IPS-NIHi7 (cell line): ENCODE data around the gene PYM1.

ENCODE experiments used
- DNase-seq: peaks from one replicate; pipeline ENCODE4 v3.0.0; 2012; ENCODE audit warnings: mixed read lengths; ENCODE audit errors: extremely low spot score

Gene PYM1

GRCh38 chr12:55927588-55928502 is at the start of gene PYM1:
Gene PYM1, minus strand, starts transcription at chr12:55927894. Its CDS starts 133 bp downstream, at chr12:55927761.
- DNase-seq = peak; percentile 84

DNA sequence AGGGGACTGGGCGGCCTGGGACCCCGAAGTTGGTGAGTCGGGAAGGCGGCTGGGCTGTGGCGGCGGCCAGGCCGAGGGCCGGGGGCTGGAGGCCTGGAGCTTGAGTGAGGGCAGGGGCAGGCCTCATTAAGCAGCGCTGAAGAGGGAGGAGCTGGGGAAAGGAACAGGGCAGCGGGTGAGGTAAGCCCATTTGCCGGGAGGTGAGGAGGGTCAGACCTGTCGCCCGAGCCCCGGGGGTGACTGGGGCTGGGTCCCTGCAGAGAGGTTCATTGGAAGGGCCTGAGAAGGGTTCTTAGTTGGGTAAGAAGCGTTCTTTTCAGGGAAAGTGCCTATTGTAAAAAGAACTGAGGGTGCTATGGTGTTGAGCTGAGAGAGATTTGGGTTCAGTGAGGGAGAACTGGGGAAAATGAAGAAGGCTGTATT is 46.6 kb upstream of the PYM1 start:
- DNase-seq = peak; percentile 67

DNA sequence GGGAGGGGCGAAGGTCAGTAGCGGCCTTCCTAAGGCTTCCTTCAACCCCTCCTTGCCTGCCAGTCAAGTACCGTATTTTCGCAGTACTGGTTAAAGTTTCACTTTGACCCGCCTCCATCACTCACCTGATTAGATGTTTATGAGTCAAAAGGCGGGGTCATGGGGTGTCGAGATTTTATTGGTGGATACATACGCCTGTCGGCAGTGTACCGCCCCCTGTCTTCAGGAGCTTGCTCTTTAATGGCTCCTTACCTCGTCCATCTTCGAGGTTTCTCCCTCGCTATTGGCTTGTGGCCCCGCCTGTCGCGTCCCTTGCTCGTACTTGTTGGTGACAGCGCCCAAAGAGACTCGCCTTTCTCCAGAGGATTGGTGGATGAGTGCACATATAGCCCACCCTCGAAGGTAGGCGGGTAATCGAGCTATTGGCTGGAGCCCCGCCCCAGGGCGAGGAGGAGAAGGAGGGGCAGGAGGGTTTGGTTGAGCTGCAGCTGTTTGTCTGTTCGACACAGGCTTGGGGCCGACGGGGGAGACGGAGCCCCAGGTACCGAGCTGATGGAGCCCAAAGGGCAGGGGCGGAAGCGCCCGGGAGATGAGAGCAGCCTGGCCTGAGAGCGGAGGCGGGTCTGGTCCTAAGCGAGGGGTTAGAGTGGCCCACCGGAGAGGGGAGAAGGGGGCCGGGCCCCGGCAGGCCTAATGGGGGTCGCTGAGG is 46.1 kb upstream of the PYM1 start, which contains the start of gene RAB5B:
Gene RAB5B, plus strand, starts transcription at position 480 of the 709 bp plus-strand sequence. CDS start 12,883 bp downstream, outside the sequence.
- DNase-seq = peak; percentile 96

DNA sequence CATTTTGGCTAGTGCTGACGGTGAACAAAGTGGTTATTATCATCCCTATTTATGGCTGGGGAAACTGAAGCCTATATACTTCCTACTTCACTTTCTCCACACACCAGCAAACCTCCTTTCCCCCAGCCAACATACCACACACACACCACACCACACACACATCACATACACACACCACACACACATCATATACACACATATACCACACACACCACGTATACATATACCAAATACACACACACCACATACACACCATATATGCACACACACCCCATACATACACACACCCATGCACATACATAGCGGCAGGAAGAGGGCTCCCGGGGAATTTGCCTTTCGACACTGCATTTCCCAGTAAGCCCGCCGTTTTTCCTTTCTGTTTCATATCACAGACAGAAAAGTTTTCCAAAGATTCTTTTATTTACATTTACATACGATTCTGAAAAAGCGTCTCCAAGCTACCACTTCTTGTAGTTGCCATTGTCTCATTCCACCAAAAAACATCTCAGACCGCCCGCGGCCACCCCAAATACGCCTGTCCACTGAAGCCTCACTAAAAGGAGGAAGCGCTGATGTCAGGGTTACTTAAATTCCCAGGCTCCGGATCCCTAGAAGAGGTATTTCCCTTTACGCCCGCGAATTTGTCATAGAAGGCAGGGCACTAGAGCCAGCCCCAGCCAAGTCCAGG is 45.4 kb upstream of the PYM1 start:
- no peak for DNase-seq

- no peak for DNase-seq
These were observed 44.8 kb upstream of the PYM1 start for GRCh38 chr12:55972456-55972855.

DNA sequence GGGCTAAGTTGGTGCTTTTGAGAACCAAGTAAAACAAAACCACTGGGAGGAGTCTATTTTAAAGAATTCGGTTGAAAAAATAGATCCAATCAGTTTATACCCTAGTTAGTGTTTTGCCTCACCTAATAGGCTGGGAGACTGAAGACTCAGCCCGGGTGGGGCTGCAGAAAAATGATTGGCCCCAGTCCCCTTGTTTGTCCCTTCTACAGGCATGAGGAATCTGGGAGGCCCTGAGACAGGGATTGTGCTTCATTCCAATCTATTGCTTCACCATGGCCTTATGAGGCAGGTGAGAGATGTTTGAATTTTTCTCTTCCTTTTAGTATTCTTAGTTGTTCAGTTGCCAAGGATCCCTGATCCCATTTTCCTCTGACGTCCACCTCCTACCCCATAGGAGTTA is 44.3 kb upstream of the PYM1 start:
- DNase-seq = no peak

- DNase-seq = no peak
These were observed 43.1 kb upstream of the PYM1 start for GRCh38 chr12:55970775-55971174.

GRCh38 chr12:55969356-55969755 is 41.7 kb upstream of the PYM1 start:
- DNase-seq = no peak

DNA sequence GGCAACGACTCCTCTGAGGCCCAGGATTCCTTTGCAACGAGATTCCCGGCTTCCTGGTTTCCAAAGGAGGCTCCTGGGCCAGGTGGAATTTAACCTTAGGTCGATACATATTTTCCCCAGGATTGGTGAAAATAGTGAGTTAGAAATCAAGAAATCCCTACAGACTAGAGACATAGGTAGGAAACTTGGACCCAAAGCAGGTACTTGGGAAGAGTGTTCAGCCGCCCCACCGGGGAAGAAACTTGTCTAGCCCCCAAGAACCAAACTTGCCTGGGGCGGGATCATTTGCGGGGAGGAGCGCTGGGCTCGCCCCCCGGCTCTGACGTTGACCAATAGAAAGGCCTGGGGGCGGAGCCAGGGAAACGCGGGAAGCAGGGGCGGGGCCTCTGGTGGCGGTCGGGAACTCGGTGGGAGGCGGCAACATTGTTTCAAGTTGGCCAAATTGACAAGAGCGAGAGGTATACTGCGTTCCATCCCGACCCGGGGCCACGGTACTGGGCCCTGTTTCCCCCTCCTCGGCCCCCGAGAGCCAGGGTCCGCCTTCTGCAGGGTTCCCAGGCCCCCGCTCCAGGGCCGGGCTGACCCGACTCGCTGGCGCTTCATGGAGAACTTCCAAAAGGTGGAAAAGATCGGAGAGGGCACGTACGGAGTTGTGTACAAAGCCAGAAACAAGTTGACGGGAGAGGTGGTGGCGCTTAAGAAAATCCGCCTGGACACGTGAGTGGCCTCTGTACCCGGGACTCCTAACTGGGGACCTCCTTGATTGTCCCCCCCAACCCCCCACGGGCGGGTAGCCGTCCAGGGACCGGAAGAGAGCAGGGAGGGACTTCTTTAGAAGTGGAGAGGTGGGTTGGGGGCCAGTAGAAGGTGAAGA is 39.0 kb upstream of the PYM1 start, which contains the start of gene CDK2:
Gene CDK2, plus strand, starts transcription at position 423 of the 874 bp plus-strand sequence. Its CDS starts 179 bp downstream, at position 602.
- DNase-seq = peak; percentile 96

DNA sequence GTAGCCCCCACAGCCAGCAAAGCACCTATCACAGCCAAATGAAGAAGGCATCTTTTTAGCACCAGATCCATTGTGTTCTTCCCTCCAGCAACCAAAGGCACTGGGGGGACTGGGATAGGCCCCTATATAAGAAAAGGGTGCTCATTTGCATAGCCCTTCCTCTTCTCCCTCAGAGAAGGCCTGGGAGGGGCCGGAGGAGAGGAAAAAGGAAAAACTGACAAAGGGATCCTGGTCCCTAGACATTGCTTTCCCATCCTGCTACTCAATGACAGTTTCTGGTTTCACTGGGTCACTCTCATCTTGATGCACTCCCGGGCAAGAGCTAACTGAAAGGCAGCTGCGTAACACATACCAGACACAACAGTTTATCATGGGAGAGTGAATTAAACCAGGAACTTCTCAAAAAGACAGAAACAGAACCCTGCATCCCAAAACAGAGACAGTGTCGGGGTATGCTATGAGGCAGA is 38.3 kb upstream of the PYM1 start, which contains the start of gene PMEL:
Gene PMEL, minus strand, starts transcription at position 102 of the 467 bp plus-strand sequence. Its CDS starts 31 bp downstream, at position 71.
- DNase-seq = peak; percentile 52

- peak; percentile 16 for DNase-seq
These were observed 37.5 kb upstream of the PYM1 start for GRCh38 chr12:55965240-55965639.

GRCh38 chr12:55963760-55964159 is 36.1 kb upstream of the PYM1 start:
- DNase-seq = no peak

GRCh38 chr12:55957106-55957859 is 29.6 kb upstream of the PYM1 start:
- no peak for DNase-seq

- peak; percentile 56 for DNase-seq
These were observed 28.3 kb upstream of the PYM1 start for GRCh38 chr12:55955800-55956508.

DNA sequence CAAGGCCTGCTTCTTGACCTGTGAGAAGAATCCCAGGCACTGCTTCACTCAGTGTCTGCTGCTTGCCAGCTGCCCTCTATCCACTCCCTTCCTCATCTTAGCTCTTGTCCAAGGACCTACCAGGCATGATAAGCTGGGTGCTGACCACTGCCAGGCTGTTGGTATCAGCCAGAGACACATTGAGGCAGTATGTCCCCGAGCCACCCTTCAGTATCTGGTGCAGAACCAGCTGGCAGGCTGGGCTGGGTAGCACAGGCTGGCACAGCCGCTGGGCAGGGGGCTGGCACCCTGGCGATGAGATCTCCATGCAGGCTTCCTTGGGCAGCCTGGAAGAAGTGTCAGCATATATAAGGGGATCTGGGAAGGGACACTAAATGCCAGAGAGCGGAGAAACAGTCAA is 27.6 kb upstream of the PYM1 start:
- no peak for DNase-seq

- no peak for DNase-seq
These were observed 18.9 kb upstream of the PYM1 start for GRCh38 chr12:55946553-55946952.

DNA sequence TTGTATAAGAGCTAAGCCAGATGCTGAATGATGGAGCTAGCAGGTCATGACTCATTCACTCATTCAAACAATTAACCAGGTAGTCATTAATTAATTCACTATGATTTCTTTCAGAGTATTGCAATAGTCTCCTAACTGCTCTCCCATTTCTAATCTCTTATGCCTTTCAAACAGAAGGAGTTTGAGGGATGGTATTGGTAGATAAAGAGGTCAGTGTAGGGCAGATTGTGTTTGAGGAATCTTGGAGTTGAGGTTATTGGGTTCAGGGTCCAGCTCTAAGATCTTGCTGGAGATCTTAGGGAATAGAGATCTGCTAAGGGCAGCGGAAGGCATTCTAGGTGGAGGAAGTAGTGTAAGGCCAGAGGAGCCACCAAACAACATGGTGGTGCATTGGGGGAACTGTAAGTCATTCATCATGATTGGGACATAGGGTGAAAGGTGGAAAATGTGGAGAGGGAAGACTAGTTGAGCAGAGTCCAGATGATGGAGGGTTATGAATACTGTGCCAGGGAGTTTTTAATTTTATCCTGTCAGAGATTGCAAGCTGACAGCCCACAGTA is 15.0 kb upstream of the PYM1 start:
- DNase-seq = no peak

DNA sequence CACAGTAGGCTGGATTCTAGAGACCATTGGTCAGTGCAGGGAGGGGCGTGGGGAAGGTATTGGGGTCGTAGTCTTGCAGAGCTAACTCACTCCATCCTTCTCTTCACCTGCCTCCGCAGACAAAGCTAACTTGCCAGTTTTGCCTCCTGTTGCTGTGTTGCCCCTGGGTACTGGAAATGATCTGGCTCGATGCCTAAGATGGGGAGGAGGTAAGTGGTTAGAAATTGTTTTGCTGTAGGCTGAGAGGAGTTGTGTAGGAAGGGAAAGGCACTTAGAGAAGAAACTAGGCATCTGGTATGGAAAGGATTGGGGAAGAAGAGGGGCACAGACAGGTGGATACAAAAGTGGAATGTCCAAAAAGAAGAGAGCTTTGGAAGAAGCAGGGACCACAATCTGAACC is 14.4 kb upstream of the PYM1 start:
- no peak for DNase-seq
